RPMI8226 (cell line): ENCODE results near the gene REG3A.

ENCODE experiments used
- DNase-seq: peaks from one replicate; pipeline ENCODE4 v3.0.0-alpha.2; 2015

The REG3A gene

DNA sequence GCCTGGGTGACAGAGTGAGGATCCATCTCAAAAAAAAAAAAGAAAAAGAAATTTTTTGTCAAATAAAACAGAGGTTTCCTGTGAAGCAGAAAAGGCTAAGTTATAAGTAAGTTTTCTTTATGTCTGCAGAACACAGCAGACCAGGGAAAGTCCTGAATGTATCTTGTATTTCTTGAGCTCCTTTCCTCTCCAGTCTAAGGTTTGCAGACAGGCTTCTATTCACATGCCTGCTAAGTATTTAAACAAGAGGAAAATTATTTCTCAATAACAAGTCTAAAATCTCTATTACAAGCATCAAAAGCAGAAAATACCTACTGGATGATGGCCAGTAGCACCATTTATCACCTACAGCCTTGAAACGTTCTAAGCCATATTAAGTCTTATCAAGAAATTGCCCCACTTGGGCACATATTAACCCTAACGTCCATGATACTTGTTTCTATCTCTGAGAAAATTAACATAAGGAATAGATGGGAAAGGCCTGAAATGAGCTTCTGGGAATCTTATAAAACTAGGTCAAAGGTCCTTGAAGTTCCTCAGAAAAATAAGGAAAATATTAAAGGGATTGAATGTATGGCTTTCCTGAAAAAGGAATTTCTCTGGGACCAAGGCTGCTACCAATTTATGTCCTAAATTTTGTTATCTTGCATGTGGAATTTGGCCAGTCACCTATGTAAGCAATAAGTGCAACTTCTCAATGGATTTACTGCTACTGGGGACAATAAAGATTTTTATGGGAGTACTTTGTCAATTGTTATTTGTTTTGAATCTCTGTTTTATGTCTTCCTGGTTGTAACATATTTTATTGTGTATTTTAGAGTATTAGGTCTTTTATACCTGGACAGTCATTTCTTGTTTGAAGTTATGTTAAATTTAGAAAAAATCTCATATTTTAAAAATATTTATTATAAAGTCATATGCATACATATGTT, 42.3 kb downstream of the REG3A start:
- DNase-seq: no peak

DNA sequence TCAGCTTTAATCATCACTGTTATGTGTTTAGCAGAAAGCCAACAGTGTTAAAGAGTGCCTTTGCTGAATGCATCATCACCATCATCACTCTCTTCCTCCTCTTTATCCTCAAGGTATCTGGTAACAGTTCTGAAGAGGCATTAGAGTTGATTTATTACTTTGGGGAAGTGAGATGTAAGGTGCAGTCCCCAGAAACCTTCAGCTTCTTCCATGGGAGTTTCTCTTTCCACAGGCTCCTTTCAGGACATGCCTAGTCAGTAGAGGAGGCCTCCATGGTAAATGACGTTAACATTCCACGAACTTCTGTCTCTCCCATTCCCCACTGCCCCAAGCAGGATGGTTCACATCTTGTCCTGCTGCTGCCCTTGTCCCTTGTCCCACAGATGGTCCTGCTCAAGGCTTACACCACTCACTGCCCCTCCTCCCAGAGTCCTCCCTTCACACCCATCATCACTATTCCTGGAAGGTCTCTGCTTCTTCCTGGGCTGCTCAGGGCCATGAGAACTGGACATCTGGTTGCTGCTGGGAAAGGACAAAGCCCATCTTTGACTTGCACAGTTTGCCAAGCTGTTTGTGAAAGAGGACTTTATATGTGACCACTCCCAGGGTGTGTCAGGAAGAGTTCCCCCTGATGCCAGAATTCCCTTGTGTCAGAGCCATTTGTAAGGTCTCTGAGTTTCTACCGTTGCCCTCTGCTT, 44.6 kb downstream of the REG3A start:
- no peak for DNase-seq

DNA sequence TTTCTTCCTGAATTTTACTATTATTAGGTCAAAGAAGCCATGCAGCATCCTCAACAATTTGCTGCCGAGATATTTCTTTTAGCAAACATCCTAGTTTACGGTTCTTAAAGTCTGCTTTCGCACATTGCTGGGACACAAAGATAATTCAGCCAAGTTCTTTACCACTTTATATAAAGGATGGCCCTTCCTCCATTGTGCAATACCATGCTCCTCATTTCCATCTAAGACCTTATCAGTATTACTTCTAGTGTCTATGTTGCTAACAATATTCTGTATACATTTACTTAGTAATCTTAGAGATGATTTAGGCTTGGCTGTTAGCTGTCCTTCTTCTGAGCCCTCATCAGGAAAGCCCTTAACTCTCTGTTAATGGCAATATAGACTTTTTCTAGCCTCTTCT, 47.3 kb downstream of the REG3A start:
- DNase-seq: no peak
